Measurements from ENCODE around the gene RUFY3.
A peak's percentile ranks its signal among the peaks of the same experiment; 100 is the strongest.
"Not testable (repeated sequence)": the region's sequence is repeated elsewhere in the genome, so short reads cannot be mapped to it uniquely, and the experiment has no call there.

RUFY3 gene

DNA sequence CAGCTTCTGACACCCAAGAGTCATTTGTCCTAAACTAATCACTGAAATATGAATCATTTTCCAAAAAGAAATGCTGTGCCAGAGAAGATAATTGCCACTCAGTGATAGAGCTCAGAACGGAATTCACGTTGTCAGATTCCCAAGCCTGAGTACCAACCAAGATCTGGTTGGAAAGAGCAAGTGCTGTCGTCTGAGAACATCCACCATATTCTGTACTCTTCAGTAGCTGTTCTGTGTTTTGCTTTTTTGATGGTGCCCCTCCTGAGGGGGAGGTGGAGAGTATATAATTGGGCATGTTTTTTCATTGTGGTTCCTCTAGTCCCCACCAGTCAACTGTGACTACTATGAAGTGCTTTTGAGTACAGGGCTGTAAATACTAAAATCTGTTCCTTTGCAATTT, 13.2 kb downstream of the RUFY3 start:
- no peak for DNase-seq

DNA sequence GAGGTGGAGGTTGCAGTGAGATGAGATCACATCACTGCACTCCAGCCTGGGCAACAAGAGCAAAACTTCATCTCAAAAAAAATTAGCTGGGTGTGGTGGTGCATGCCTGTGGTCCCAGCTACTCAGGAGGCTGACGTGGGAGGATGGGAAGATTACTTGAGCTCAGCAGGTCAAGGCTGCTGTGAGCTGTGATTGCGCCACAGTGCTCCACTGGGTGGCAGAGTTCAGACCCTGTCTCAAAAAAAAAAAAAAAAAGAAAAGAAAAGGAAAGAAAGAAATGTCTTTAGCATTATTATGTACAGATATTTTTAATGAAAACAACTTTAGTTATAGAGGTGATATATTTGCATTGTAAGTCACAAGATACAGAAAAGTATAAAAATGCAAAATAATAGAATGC, 14.2 kb downstream of the RUFY3 start:
- peak in 1 of 58 donors; percentile 2 for DNase-seq

DNA sequence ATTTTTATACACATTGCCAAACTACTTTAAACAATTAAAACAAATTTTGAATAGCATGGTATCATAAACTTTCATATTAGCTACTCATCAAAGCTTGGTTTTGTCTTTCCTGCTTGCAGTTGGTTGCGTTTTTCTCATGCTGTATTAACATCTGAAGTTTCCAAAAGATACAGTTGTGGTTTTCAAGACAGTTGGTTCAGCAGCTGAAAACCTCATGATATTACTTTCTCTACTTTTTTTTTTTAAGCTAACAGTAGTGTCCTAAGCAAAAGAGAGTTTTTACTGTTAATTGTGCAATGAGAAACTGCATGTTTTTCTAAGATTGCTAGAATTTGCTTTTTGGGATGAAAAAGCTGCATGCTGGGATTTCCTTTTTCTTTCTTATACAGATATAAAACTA, 15.2 kb downstream of the RUFY3 start:
- DNase-seq: no peak

DNA sequence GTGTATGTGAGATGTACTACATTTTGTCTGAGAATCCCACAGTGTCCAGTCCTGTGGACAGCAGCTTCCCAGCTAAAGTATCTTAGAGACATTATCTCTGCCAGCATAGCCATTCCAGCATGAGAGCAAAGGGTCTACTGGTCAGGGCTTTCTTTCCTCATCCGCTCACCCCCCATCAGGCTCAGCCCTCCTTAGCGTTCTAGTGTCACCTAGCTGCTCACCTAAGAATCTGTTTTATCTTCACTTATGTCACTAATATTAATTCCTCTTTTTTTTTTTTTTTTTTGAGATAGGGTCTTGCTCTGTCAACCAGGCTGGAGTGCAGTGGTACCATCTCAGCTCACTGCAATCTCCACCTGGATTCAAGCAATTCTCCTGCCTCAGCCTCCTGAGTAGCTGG, 15.6 kb downstream of the RUFY3 start:
- no peak for DNase-seq

DNA sequence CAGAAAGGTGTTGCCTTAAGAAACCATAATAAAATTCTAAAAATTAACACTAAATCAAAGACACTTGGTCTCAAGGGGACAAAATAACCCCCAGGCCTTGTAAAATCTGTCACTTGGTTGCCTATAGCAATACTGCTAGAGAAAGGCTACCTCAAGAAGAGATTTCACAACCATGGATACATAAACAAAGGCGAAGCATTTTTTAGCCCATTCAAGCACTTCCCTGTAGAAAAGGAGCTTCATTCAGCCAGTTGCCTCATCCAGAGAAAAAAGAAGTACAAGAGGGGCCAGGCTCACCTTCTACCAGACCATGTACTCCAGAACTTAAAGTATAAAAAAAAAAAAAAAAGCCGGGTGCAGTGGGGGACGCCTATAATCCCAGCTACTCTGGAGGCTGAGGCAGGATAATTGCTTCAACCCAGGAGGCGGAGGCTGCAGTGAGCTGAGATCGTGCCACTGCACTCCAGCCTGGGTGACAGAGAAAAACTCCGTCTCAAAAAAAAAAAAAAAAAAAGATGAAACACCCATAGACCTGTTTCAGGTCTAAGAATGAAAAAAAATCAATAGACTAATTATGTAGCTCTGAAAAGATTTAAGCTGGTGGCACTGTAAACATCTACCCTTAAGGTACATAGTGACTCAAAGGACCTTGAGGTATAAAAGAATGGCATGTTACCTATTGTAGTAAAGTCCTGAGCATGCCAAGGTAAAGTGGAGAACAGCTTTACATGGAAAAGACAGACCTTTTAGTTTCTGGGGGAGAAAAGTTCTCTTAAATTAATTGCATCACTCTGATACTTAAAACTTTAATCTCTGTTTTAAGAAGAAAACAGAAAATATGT, 18.0 kb downstream of the RUFY3 start:
- no peak for DNase-seq

DNA sequence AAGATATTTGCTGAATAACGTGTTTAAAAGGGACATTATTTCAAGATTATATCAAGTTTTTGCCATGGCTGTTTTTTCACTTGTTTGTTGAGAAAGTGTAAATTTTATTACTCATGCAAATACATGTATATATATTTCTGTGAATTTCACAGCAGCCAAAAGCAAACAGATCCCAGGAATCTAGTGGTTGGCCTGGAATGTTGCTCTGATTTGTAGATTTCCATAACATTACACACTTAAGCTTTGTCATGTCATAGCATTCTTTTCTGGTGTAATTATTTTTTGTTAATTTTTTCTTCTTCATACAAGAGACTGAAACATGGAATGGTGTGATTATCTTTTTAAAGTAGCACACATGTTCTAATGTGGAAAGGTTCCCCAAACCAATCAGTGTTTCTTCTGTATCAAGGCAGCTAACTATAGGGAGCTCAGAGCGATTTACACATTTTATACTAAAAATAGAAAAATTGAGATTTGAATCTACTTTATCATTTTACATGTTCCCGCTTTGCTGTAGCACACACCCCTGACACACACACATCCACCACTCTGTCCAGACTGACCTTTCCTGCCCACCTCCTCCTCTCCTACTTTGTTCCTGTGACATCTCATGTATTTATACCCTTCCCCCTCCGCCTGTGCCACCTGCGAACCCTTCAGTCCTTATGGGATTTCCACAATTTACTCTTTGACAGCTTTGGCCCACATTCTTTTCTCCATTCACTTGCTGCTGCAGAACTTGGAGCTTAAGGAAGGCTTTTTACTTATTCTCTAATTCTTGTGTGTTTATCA, 20.3 kb downstream of the RUFY3 start:
- no peak for DNase-seq

DNA sequence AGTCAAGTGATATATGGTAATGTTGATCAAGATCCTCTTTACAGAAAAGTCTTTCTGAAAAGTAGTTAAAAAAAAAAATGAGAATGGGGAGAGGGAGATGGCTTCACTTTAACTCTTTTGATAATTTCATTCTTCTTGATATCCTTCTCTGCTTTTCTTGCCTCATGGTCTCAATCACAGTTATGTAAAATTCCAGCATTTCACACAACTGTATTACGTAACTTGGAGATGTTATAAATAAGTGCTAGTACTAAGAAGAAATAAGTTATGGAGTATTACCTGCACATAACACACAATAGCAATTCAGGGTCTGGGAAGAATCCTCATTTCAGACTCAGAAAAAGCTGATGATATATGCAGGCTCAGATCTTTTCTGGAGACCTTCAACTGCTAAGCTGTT, 22.0 kb downstream of the RUFY3 start:
- no peak for DNase-seq

DNA sequence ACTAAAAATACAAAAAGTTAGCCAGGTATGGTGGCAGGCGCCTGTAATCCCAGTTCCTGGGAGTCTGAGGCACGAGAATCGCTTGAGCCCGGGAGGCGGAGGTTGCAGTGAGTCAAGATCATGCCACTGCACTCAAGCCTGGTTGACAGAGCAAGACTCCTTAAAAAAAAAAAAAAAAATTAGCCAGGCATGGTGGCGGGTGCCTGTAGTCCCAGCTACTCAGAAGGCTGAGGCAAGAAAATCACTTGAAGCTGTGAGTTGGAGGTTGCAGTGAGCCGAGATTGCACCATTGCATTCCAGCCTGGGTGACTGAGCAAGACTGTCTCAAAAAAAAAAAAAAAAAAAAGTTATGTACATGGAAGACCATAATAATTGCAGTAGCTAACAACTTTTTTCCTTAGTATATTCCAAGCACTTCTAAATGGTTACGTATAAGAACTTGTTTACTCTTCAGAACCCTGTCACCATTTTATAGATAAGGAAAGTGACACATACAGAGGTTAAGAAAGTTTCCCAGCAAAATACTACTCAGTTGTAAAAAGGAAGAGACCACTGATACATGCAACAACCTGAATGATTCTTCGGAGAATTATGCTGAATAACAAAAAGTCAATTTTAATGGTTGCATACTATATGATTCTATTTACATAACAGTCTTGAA, 24.5 kb downstream of the RUFY3 start:
- no peak for DNase-seq

DNA sequence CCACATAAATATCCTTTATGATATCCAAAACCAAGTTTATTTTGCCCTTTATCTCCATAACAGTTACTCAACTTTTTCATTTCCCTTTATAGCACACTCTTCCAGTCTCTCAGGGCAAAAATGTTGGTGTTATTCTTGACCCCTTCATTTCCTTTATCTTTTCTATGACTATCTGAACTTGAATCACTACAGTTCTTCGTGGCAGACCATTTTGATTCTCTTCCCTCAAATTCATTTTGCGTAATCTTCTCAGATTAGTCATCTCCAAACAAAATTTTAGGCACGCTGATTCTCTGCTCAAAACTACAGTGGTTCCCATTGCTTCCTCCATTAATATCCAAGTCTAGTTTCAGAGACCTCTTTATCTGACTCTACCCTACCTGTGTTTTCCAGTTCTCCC, 26.1 kb downstream of the RUFY3 start:
- DNase-seq: no peak

DNA sequence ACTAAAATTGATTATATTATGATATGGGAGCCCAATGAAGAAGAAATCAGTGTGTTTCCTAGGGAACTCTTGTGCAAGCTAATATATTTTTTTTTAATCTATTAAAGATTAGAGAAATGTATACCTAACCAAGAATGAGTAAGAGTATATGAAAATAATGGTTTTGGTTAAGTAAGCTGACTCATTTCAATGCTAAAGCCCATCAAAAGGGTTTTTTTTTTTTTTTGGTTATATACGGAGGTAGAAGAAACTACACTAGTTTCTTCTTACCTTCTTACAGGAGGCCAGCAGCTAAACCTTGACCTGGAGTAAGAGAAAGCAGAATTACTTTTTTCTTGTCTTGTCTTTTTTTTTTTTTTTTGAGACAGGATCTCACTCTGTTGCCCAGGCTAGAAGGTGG, 27.5 kb downstream of the RUFY3 start:
- no peak for DNase-seq

DNA sequence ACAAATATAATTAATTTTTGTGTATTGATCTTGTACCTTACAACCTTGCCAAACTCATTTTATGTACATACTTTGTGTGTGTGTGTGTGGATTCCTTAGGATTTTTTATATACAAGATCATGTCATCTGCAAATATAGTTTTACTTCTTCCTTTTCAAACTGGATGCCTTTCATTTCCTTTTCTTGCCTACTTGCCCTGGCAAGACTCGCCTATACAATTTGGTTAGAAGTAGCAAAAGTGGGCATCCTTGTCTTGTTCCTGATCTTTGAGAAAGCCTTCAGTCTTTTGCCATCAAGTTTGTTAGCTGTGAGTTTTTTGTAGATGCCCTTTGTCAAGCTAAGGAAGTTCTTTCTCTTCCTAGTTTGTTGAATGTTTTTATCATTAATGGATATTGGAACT, 30.5 kb downstream of the RUFY3 start:
- no peak for DNase-seq

DNA sequence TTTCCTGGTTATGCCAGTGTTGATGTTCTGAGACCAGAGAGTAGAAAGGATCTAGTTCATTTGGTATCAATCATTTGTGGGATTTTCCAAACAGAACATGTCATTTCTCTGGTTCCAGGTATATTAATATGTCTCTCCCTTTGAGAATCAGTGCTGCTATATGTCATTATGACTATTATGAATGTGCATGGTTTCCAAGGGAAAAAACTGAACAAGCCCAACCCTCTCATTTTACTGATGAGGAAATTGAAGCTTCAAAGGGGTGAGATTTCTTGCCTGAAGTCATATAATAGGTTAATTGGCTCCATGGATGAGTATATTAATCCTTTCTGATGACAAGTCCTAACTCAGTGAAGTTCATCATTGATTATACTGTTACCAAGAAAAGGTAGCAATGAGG, 31.9 kb downstream of the RUFY3 start:
- DNase-seq: no peak

DNA sequence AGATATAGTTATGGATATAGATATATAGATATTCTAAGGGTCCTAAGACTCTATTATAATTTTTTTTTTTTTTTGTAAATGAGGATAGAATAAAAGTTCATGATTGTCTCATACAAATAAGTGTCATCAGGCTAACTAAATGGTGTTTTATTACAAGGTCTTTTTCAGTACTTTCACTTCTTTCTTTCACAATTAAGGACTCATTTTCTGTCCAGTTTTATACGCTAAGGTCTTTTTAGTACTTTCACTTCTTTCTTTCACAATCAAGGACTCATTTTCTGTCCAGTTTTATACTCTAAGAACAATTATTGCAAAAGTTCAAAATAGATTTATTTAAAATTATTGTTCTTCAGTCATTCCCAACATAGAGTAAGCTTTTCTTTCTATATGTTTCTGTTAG, 32.7 kb downstream of the RUFY3 start:
- no peak for DNase-seq

DNA sequence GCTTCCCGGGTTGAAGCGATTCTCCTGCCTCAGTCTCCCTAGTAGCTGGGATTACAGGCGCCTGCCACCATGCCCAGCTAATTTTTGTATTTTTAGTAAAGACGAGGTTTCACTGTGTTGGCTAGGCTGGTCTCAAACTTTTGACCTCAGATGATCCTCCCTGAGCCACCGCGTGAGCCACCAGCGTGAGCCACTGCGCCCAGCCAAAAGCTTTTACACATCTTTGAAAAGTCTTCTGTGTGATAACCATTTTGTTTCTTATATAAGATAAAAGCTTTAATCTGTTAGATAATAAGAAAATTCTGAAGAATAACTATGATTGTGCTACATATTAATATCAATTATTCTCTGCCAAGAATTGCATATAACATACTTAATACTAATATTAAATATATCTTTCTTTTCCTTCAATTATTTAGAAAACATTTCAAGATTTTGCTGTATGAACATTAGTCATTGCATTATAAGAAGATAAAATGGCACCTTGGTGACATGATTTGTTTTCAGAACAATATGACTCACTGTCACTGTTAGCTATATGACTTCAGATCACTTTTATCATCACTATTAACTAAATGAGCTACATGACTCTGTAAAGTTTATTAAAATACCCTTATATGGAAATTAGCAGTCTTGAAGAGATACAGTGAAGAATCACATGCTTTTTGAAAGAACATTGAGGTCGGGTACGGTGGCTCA, 33.4 kb downstream of the RUFY3 start:
- DNase-seq: no peak

DNA sequence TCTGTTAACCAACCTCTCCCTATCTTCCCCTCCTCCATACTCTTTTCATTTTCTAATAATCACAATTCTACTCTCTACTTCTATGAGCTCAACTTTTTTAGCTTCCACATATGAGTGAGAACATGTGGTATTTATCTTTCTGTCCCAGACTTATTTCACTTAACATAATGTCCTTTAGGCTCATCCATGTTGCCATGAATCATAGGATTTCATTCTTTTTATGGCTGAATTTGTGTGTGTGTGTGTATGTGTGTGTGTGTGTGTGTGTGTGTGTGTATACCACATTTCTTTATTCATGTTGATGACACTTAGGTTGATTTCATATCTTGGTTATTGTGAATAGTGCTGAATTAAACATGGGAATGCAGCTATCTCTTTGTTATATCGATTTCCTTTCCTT, 37.4 kb downstream of the RUFY3 start:
- DNase-seq: no peak

DNA sequence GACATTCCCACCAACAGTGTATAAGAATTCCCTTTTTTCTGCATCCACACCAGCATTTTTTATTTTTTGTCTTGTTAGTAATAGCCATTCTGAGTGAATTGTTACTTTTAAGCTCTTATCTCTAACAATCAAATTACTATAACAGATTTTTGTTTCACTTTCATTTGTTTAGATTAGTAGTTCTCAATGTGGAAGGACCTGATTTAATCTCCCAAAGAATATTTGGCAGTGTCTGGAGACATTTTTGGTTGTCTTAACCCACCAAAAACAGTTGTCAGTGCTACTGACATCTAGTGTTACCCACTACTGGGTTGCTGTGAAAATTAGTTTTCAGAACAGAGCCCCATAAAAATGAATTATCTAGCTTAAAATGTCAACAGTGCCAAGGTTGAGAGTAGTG, 37.9 kb downstream of the RUFY3 start:
- DNase-seq: no peak

DNA sequence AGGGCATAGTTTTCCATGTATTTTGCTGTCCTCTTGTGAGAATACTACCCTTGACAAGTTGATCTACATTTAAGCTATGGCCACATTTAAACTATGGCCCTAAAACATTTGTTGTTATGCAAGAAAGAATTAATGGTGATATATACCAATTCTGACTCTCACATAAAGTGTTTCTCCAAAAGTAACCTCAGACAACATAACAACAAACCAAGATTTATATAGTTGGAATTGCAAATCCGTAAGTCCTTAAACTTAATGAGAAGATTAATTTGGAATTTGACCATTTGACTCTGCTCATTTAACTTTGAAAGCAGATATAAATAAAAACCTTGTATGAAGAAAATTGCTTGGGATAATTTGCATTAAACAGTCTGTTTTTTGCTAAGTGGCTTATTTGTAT, 38.9 kb downstream of the RUFY3 start:
- no peak for DNase-seq

DNA sequence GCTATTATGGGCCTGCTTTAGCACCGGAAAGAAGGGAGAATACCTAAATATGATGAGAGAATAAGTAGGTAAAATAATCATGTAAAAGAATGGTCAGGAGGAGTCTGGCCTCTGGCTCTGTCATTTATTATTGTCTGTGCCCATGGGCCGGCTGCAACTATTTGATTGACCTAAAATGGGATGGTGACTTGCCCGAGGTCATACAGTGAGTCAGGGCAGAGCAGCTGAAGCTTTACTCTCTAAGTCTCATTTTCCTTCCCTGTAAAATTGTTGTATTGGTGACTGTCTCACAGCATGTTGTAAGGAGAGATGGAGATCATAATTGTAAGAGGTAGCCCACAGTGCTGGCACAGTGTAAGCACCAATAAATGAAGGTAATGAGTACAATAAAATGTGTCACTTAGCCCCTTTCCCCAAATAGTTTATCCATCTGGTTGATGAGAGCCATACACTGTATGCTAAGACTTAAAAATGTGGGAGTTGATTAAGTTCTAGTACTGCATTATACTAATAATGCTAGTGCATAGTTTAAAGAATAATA, 39.6 kb downstream of the RUFY3 start:
- no peak for DNase-seq

DNA sequence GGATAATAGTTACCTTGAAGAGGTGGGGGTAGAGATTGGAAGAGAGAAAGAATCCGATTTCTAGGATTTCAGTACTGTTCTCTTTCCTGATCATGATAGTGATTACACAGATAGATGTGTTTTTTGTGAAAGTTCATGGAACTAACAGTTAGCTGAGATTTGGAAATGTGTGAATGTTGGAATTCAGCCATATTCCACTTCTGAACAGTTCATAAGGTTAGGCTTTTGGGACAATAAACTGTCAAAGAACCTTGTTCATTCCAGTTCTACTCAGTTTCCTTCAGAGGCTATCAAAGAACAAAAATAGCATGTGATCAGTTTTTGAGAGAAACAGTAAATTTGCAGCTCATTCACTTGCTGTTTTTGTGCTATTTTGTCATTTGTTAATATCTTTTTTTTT, 43.6 kb downstream of the RUFY3 start:
- DNase-seq: no peak

DNA sequence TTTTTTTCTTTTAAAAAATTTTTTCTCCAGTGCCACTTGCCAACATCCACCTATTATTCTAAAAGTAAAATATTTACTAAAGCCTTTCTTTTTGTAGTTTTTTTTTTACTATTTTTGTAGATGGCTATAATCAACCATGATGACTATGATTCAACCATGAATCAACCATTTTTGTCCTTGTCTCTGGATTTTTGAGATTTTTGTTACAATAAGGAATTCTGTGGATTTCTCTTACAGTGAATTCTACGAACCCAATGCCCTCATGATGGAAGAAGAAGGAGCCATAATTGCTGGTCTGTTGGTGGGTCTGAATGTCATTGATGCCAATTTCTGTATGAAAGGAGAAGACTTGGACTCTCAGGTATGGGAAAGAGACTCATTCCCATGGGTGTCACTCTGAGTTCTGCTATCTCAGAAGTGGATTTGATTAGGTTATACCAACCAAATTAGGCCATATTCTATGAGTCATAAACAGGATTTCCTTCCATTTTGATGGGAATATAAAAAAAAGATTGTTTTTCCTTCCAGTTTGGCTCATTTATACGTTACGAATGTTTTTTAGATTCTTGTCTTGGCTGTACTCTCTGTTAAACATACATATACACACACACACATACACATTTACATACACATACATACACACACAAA, 46.7 kb downstream of the RUFY3 start:
- DNase-seq: no peak

DNA sequence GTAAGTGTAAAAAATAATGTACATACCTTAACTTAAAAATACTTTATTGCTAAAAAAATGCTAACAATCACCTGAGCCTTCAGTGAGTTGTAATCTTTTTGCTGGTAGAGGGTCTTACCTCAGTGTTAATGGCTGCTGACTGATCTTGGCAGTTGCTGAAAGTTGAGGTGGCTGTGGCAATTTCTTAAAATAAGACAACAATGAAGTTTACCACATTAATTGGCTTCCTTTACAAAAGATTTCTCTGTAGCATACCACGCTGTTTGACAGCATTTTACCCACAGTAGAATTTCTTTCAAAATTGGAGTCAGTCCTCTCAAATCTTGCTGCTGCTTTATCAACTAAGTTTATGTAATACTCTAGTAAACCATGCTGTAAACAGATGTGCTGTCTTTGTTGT, 47.6 kb downstream of the RUFY3 start:
- DNase-seq: not testable (repeated sequence)

All from anterior cingulate cortex (tissue), 58 donors.